GM04503 (cell line): ENCODE measurements around the gene VDR.

ENCODE experiments used
- DNase-seq: peaks from one replicate; pipeline ENCODE4 v3.0.0-alpha.2; 2012; ENCODE audit warnings: low read depth

Gene VDR

GRCh38 chr12:47793015-47793681 is 111.6 kb downstream of the VDR start:
- no peak for DNase-seq

- no peak for DNase-seq
Measured at GRCh38 chr12:47791874-47792273, 112.9 kb downstream of the VDR start.
